ENCODE data around the gene ZNF438. TPM values are rescaled to one million over a fixed set of nuclear protein-coding genes. Genes with fewer than 3 reads are reported as not detected.

The ZNF438 gene
- total RNA-seq, 2 donors from 2014 or later = 2.6 to 3.0 TPM

- Mint-ChIP-seq H3K9me3 (peaks cover 8% of the 10 kb centered on the region), H3K27me3 (ENCODE audit: insufficient read depth) (peaks cover 5% of the 10 kb centered on the region), H3K4me3 (no peak overlapping the region), H3K27ac (no peak overlapping the region), H3K4me1 (no peaks in the 10 kb centered on the region), H3K36me3 (ENCODE audit: low read depth) (peaks cover 1% of the 10 kb centered on the region)
- no peaks in the 10 kb centered on the region for H3K4me1 ChIP-seq (ENCODE audit: control insufficient read depth, insufficient read depth, low read length)
- no peak for TF ChIP-seq CTCF (conservative IDR thresholded peaks at IDR 0.05)
- H3K27ac ChIP-seq (ENCODE audit: low read depth, low read length) = no peak overlapping the region
- no peaks in the 10 kb centered on the region for H3K9me3 ChIP-seq (ENCODE audit: control insufficient read depth, low read length)
- H3K27me3 ChIP-seq (ENCODE audit: control insufficient read depth, insufficient read depth, low read length, poor library complexity, severe bottlenecking) = no peaks in the 10 kb centered on the region
- no peak for DNase-seq
- WGBS, 2 experiments (ENCODE audit: insufficient coverage in 1 of 2, insufficient read length in 1 of 2) = 85 to 88% methylated on average over 13 to 27 of the region's 27 CpGs
- no peak overlapping the region for H3K4me3 ChIP-seq (ENCODE audit: low read length)
- no peak overlapping the region for H3K9ac ChIP-seq (ENCODE audit: extremely low read depth, low read length, poor library complexity, severe bottlenecking)
- H3K36me3 ChIP-seq (ENCODE audit: control insufficient read depth, insufficient read depth, low read length) = no peaks in the 10 kb centered on the region
These were observed 24.0 kb upstream of the ZNF438 start for GRCh38 chr10:31055573-31056251.

- peaks cover 1% of the 10 kb centered on the region for H3K36me3 Mint-ChIP-seq (ENCODE audit: low read depth)
- no peaks in the 10 kb centered on the region for H3K27me3 ChIP-seq (ENCODE audit: control insufficient read depth, insufficient read depth, low read length, poor library complexity, severe bottlenecking)
- no peaks in the 10 kb centered on the region for H3K4me1 ChIP-seq (ENCODE audit: control insufficient read depth, insufficient read depth, low read length)
- no peak overlapping the region for H3K27ac ChIP-seq (ENCODE audit: low read depth, low read length)
- H3K27me3 Mint-ChIP-seq (ENCODE audit: insufficient read depth) = peaks cover 2% of the 10 kb centered on the region
- H3K27ac Mint-ChIP-seq = no peak overlapping the region
- H3K4me1 Mint-ChIP-seq = no peaks in the 10 kb centered on the region
- H3K9ac ChIP-seq (ENCODE audit: extremely low read depth, low read length, poor library complexity, severe bottlenecking) = no peak overlapping the region
- H3K4me3 ChIP-seq (ENCODE audit: low read length) = no peak overlapping the region
- DNase-seq = no peak
- WGBS, 2 experiments (ENCODE audit: insufficient coverage in 1 of 2, insufficient read length in 1 of 2) = 90 to 94% methylated on average over 3 to 4 of the region's 4 CpGs
- no peak overlapping the region for H3K4me3 Mint-ChIP-seq
- peaks cover 5% of the 10 kb centered on the region for H3K9me3 Mint-ChIP-seq
- H3K9me3 ChIP-seq (ENCODE audit: control insufficient read depth, low read length) = no peaks in the 10 kb centered on the region
- no peaks in the 10 kb centered on the region for H3K36me3 ChIP-seq (ENCODE audit: control insufficient read depth, insufficient read depth, low read length)
- TF ChIP-seq CTCF (conservative IDR thresholded peaks at IDR 0.05) = no peak
These were observed 20.0 kb upstream of the ZNF438 start for GRCh38 chr10:31051703-31052102.

- no peak for TF ChIP-seq CTCF (conservative IDR thresholded peaks at IDR 0.05)
- 83 to 98% methylated on average over 1 to 2 of the region's 2 CpGs for WGBS, 2 experiments (ENCODE audit: insufficient coverage in 1 of 2, insufficient read length in 1 of 2)
- H3K4me1 ChIP-seq (ENCODE audit: control insufficient read depth, insufficient read depth, low read length) = no peaks in the 10 kb centered on the region
- no peak for DNase-seq
- no peaks in the 10 kb centered on the region for H3K9me3 ChIP-seq (ENCODE audit: control insufficient read depth, low read length)
- Mint-ChIP-seq H3K4me3 (no peak overlapping the region), H3K27ac (no peak overlapping the region), H3K9me3 (no peaks in the 10 kb centered on the region), H3K27me3 (ENCODE audit: insufficient read depth) (no peaks in the 10 kb centered on the region), H3K36me3 (ENCODE audit: low read depth) (no peaks in the 10 kb centered on the region), H3K4me1 (peaks cover 1% of the 10 kb centered on the region)
- H3K36me3 ChIP-seq (ENCODE audit: control insufficient read depth, insufficient read depth, low read length) = no peaks in the 10 kb centered on the region
- H3K27me3 ChIP-seq (ENCODE audit: control insufficient read depth, insufficient read depth, low read length, poor library complexity, severe bottlenecking) = no peaks in the 10 kb centered on the region
- H3K4me3 ChIP-seq (ENCODE audit: low read length) = no peak overlapping the region
- no peak overlapping the region for H3K27ac ChIP-seq (ENCODE audit: low read depth, low read length)
- no peak overlapping the region for H3K9ac ChIP-seq (ENCODE audit: extremely low read depth, low read length, poor library complexity, severe bottlenecking)
These were observed 11.0 kb upstream of the ZNF438 start for GRCh38 chr10:31042670-31043069.
